Activated naive CD8-positive, alpha-beta T cell (primary cell): ENCODE results near the gene PKHD1.
"Not testable (repeated sequence)": the region's sequence is repeated elsewhere in the genome, so short reads cannot be mapped to it uniquely, and the experiment has no call there.

Experiments
- H3K27ac Mint-ChIP-seq: one replicate; pipeline ENCODE4 v1.8.0; 2021; ENCODE audit warnings: mixed read lengths
- H3K27me3 Mint-ChIP-seq: one replicate; pipeline ENCODE4 v1.8.0; 2021; ENCODE audit warnings: mixed read lengths
- H3K36me3 Mint-ChIP-seq: one replicate; pipeline ENCODE4 v1.8.0; 2021; ENCODE audit warnings: mixed read lengths
- H3K4me1 Mint-ChIP-seq: one replicate; pipeline ENCODE4 v1.8.0; 2021; ENCODE audit warnings: low read depth, mixed read lengths
- H3K4me3 Mint-ChIP-seq: one replicate; pipeline ENCODE4 v1.8.0; 2021; ENCODE audit warnings: mild to moderate bottlenecking, mixed read lengths
- H3K9me3 Mint-ChIP-seq: one replicate; pipeline ENCODE4 v1.8.0; 2021; ENCODE audit warnings: low read depth, mixed read lengths

Gene PKHD1

DNA sequence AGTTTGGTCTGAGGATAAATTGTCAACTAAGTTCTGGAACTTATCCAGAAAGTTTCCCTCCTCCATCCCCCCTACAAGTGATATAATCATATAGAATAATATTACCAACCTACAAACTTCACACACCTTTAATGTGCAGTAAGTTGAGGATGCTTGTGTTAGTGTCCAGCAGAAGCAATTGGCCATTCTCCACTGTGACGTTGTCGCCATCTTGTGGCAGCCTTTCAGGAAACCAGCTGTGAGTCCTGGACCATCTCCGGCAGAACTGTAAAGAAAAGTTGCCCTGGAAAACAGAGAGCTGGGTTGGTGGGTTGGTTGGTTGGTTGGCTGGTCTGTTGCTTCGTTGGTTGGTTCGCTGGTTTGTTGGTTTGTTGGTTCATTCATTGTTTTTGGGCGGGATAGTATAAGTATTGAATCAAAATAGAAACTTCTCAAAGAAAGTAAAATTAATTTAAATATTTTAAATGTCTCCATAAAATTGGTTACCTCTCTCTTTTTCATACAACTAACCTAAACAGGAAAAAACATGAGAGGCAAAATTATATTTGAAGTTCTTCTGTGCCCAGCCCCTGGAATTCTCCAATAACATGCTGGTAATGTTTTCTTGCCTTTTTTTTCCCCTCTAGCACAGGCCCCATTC lies 127.5 kb downstream of the PKHD1 start:
- Mint-ChIP-seq H3K27me3 (peaks cover 6% of the 10 kb centered on the region), H3K4me3 (no peak overlapping the region), H3K9me3 (no peaks in the 10 kb centered on the region), H3K36me3 (no peaks in the 10 kb centered on the region), H3K4me1 (no peaks in the 10 kb centered on the region), H3K27ac (no peak overlapping the region)

- Mint-ChIP-seq H3K27ac (no peak overlapping the region), H3K36me3 (no peaks in the 10 kb centered on the region), H3K4me1 (no peaks in the 10 kb centered on the region), H3K9me3 (no peaks in the 10 kb centered on the region), H3K27me3 (peaks cover under 1% of the 10 kb centered on the region), H3K4me3 (no peak overlapping the region)
These were observed 132.7 kb downstream of the PKHD1 start for GRCh38 chr6:51954681-51955080.

DNA sequence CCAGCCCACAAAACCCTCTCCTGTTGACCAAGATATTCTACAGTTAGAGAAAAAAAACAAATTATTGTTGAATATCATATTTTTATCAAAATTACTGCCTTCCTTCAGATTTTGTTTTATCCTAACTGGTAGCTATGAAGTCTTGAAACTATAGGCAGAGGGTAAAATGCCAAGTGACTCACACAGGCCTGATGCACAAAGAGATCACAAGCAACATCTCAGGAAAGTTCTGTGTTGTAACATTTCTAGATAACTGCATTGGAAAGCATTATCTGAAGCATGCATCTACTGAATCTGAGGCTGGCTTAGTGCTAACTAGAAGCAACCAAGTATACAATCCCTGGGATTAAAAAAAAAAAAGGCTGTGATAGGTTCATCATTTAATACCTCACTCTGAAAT lies 134.2 kb downstream of the PKHD1 start:
- H3K36me3 Mint-ChIP-seq: no peaks in the 10 kb centered on the region
- H3K27ac Mint-ChIP-seq: no peak overlapping the region
- no peak overlapping the region for H3K4me3 Mint-ChIP-seq
- H3K9me3 Mint-ChIP-seq: no peaks in the 10 kb centered on the region
- no peaks in the 10 kb centered on the region for H3K4me1 Mint-ChIP-seq
- no peaks in the 10 kb centered on the region for H3K27me3 Mint-ChIP-seq

DNA sequence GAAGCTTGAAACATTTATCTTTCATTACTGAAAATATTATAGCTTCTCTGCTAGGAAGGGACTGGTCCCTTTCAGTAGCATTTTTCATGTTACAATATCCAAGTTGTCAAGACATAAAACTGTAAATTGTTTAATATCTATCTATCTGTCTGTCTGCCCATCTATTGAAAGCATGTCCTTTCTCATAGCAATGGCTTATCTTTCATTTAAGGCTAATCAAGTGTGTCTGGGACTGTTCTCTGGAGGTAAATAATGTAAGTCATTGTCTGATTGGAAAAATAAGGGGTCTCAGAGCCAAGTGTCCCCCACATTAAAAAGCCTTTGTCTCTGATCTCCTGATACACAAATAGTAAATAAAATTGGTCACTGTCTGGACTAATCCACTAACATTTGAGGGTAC lies 135.5 kb downstream of the PKHD1 start:
- Mint-ChIP-seq H3K27me3 (no peaks in the 10 kb centered on the region), H3K4me1 (no peaks in the 10 kb centered on the region), H3K4me3 (no peak overlapping the region), H3K36me3 (no peaks in the 10 kb centered on the region), H3K27ac (no peak overlapping the region), H3K9me3 (no peaks in the 10 kb centered on the region)

GRCh38 chr6:51949526-51949925 lies 137.9 kb downstream of the PKHD1 start:
- no peak overlapping the region for H3K27ac Mint-ChIP-seq
- peaks cover 2% of the 10 kb centered on the region for H3K27me3 Mint-ChIP-seq
- no peaks in the 10 kb centered on the region for H3K4me1 Mint-ChIP-seq
- H3K9me3 Mint-ChIP-seq: no peaks in the 10 kb centered on the region
- H3K4me3 Mint-ChIP-seq: no peak overlapping the region
- no peaks in the 10 kb centered on the region for H3K36me3 Mint-ChIP-seq

DNA sequence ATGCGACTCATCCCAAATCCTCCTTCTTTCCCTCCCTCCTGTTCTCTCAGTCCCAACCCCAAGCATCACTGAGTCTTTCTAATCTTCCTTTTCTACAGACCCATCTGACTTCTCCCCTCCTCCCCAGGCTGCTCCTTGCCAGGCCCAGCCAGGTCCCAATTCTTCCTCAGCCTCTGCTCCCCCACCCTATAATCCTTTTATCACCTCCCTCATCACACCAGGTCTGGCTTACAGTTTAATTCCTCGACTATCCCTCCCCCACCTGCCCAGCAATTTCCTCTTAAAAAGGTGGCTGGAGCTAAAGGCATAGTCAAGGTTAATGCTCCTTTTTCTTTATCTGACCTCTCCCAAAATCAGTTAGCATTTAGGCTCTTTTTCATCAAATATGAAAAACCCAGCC lies 147.7 kb downstream of the PKHD1 start:
- H3K27me3 Mint-ChIP-seq: peaks cover 12% of the 10 kb centered on the region
- not testable (repeated sequence) for H3K27ac Mint-ChIP-seq, H3K4me3 Mint-ChIP-seq, H3K36me3 Mint-ChIP-seq, H3K4me1 Mint-ChIP-seq, H3K9me3 Mint-ChIP-seq

GRCh38 chr6:51936531-51937290 lies 150.7 kb downstream of the PKHD1 start:
- no peak overlapping the region for H3K27ac Mint-ChIP-seq
- no peaks in the 10 kb centered on the region for H3K4me1 Mint-ChIP-seq
- no peak overlapping the region for H3K4me3 Mint-ChIP-seq
- H3K36me3 Mint-ChIP-seq: no peaks in the 10 kb centered on the region
- H3K27me3 Mint-ChIP-seq: peaks cover 3% of the 10 kb centered on the region
- no peaks in the 10 kb centered on the region for H3K9me3 Mint-ChIP-seq

DNA sequence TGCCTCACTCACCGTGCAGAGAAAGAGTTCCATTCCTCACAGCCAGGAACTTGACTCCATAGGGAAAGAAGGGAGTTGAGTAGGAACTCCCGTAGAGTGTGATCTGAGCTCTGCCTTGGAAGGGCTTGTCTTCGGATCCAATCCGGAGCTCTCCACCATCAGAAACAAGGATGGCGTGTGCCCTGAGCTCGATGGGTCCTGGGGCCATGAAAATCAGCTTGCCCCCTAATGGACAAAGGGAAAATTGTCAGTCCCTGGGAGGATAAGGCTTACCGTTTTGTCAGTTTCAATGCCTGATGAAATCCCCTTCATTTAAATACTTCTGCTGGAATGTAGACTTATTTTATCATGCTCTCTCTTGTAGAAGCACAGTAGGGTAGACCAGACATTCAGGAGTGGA lies 153.3 kb downstream of the PKHD1 start:
- no peaks in the 10 kb centered on the region for H3K4me1 Mint-ChIP-seq
- H3K27ac Mint-ChIP-seq: no peak overlapping the region
- H3K36me3 Mint-ChIP-seq: no peaks in the 10 kb centered on the region
- no peak overlapping the region for H3K4me3 Mint-ChIP-seq
- peaks cover 1% of the 10 kb centered on the region for H3K27me3 Mint-ChIP-seq
- H3K9me3 Mint-ChIP-seq: no peaks in the 10 kb centered on the region

DNA sequence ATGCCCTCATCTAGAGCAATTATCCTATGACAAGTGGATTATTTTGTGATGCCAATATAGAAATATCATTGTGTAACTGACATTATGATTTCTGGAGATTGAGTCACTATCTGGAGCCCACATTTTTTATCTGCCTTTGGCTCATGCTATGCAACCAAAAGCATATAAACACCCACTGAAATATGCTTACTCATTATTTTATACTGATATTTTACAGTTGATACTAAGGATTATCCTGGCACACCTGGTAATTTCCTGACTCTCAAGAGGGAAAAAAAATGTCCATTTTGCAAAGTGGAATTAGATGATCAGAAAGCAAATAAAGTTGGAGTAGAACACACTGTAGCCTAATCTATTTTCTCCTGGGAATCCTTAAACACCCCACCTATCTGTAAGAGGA lies 154.5 kb downstream of the PKHD1 start:
- H3K27me3 Mint-ChIP-seq: peaks cover 2% of the 10 kb centered on the region
- H3K4me3 Mint-ChIP-seq: no peak overlapping the region
- no peak overlapping the region for H3K27ac Mint-ChIP-seq
- H3K36me3 Mint-ChIP-seq: no peaks in the 10 kb centered on the region
- H3K4me1 Mint-ChIP-seq: no peaks in the 10 kb centered on the region
- H3K9me3 Mint-ChIP-seq: no peaks in the 10 kb centered on the region

DNA sequence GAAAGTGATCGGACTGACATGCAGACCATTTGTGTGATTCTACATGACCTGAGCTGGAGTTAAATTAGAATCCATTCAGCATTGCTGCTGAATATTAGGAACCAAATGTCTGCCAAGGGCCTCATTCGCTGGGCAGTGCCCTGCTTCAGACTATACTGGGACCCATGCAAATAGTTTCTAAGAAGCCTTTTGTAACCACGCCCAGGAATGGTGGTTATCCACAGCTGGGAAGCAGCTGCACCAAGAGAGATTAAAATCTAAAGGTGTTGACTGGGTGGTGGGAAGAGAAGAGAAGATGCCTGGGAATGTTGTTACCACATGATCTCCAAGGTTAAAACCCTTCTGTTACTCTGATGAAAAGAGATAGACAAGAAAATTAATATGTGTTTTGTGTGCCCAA lies 156.8 kb downstream of the PKHD1 start:
- no peak overlapping the region for H3K4me3 Mint-ChIP-seq
- H3K4me1 Mint-ChIP-seq: no peaks in the 10 kb centered on the region
- no peaks in the 10 kb centered on the region for H3K9me3 Mint-ChIP-seq

DNA sequence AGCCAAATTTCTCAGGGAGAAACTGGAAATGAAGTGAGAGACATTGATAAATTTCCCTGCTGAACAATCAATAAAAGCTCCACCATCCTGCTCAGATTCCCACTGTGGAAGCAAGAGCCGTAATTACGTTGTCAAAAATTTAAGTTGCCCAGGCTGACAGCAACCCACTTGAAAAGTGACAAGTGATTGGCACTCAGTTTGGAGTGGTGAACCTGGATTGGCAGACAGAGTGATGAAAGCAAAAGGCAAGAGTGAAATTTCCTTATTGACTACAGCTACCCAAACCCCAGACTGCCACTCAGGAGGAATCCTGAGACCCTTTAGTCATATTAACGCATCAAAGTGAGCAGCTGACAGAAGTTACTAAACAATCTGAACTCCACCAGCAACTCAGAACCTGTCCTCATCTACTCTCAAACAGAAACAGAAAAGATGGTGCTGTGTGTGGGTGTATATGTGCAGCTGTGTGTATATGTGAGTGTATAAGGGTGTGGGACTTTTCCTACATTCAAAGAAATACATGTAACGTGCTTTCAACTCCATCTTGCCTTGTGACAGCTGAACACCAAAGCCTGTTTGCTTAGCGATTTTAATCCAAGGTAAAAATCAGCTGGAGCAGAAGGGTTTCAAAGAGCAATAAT lies 157.4 kb downstream of the PKHD1 start:
- no peaks in the 10 kb centered on the region for H3K4me1 Mint-ChIP-seq
- no peak overlapping the region for H3K27ac Mint-ChIP-seq
- no peak overlapping the region for H3K4me3 Mint-ChIP-seq
- H3K27me3 Mint-ChIP-seq: peaks cover 3% of the 10 kb centered on the region
- no peaks in the 10 kb centered on the region for H3K9me3 Mint-ChIP-seq
- H3K36me3 Mint-ChIP-seq: no peaks in the 10 kb centered on the region

More for the DNA sequence above, 156.8 kb downstream of the PKHD1 start:
- Mint-ChIP-seq H3K27me3 (peaks cover 3% of the 10 kb centered on the region), H3K36me3 (no peaks in the 10 kb centered on the region), H3K27ac (no peak overlapping the region)

DNA sequence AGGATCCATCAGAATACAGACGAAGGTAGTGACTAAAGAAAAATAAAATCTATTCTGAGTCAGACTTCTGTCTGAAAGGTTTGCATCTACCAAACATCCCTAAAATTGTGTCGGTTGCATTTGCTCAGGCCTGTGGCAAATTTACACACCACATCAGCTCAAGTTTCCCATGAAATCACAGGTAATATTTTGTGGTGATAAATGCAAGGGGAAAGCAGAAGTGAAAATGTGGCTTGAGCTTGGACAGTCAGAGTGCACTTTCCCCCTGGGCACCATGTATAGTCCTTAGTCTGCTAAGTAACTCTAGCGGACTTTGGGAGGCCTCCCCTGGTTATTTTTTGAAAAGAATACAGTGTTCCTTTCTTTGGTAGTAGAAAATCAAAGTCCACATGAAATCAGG lies 159.1 kb downstream of the PKHD1 start:
- Mint-ChIP-seq H3K9me3 (no peaks in the 10 kb centered on the region), H3K36me3 (no peaks in the 10 kb centered on the region), H3K4me1 (no peaks in the 10 kb centered on the region), H3K4me3 (no peak overlapping the region), H3K27ac (no peak overlapping the region), H3K27me3 (peaks cover 3% of the 10 kb centered on the region)

DNA sequence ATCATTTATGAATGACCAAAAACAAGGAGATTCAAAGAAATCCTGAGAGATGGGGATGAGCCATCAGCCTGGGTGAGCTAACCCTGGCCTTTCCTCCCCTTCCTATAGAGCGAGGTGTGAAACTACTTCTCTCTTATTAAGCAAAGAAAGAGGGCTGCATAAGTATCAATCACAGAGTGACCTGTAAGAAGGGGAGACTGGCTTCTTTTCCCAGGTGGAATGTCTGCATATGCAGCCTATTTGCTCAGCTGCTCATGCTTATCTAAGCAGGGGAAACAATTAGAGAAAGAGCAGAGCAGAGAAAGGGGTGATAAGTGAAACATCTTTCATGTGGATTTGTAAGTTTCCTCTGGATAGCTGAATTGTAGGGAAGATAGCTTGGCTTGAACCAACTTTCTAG lies 160.0 kb downstream of the PKHD1 start:
- no peak overlapping the region for H3K27ac Mint-ChIP-seq
- H3K27me3 Mint-ChIP-seq: peaks cover 3% of the 10 kb centered on the region
- no peaks in the 10 kb centered on the region for H3K9me3 Mint-ChIP-seq
- H3K4me3 Mint-ChIP-seq: no peak overlapping the region
- H3K36me3 Mint-ChIP-seq: no peaks in the 10 kb centered on the region
- no peaks in the 10 kb centered on the region for H3K4me1 Mint-ChIP-seq

DNA sequence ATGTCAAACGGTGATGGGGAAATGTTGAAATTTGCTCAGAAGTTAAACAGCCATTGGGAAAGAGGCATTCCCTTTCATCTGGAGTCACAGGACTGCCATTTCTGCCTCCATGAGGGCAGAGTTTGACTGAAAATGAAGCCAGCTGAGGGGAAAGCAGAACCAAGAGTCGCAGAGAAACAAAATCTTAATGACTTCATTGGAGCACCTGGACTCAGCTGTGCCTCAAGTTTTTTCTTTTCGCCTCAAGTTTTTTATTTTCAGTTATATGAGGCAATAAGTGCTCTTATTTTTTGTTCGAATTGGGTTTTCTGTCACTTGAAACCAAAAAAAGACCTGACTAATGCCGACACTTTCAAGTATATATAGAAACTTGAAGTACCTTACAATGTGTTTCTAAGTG lies 161.3 kb downstream of the PKHD1 start:
- Mint-ChIP-seq H3K4me1 (no peaks in the 10 kb centered on the region), H3K9me3 (no peaks in the 10 kb centered on the region), H3K27ac (no peak overlapping the region), H3K27me3 (peaks cover 3% of the 10 kb centered on the region), H3K36me3 (no peaks in the 10 kb centered on the region), H3K4me3 (no peak overlapping the region)

DNA sequence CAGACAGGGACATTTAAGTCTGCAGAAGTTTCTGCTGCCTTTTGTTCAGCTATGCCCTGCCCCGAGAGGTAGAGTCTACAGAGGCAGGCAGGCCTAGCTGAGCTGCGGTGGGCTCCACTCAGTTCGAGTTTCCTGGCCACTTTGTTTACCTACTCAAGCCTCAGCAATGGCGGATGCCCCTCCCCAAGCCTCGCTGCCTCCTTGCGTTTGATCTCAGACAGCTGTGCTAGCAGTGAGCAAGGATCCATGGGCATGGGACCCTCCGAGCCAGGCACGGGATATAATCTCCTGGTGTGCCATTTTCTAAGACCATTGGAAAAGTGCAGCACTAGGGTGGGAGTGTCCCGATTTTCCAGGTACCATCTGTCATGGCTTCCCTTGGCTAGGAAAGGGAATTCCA lies 164.9 kb downstream of the PKHD1 start:
- H3K27ac Mint-ChIP-seq, H3K27me3 Mint-ChIP-seq, H3K36me3 Mint-ChIP-seq, H3K4me3 Mint-ChIP-seq, H3K4me1 Mint-ChIP-seq, H3K9me3 Mint-ChIP-seq: not testable (repeated sequence)

DNA sequence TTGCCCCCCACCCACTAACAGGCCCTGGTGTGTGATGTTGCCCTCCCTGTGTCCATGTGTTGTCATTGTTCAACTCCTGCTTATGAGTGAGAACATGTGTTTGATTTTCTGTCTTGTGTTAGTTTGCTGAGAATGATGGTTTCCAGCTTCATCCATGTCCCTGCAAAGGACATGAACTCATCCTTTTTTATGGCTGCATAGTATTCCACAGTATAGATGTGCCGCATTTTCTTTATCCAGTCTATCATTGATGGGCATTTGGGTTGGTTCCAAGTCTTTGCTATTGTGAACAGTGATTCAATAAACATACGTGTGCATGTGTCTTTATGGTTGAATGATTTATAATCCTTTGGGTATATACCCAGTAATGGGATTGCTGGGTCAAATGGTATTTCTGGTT lies 169.1 kb downstream of the PKHD1 start:
- not testable (repeated sequence) for H3K36me3 Mint-ChIP-seq, H3K27me3 Mint-ChIP-seq, H3K4me3 Mint-ChIP-seq, H3K27ac Mint-ChIP-seq, H3K9me3 Mint-ChIP-seq, H3K4me1 Mint-ChIP-seq
